ENCODE data around the gene MPV17L. TPM values are rescaled to one million over a fixed set of nuclear protein-coding genes. Genes with fewer than 3 reads are reported as not detected.
"Not testable (repeated sequence)": the region's sequence is repeated elsewhere in the genome, so short reads cannot be mapped to it uniquely, and the experiment has no call there.

MPV17L gene
- total RNA-seq, 1 experiment from 2014 or later = 11.5 TPM

DNA sequence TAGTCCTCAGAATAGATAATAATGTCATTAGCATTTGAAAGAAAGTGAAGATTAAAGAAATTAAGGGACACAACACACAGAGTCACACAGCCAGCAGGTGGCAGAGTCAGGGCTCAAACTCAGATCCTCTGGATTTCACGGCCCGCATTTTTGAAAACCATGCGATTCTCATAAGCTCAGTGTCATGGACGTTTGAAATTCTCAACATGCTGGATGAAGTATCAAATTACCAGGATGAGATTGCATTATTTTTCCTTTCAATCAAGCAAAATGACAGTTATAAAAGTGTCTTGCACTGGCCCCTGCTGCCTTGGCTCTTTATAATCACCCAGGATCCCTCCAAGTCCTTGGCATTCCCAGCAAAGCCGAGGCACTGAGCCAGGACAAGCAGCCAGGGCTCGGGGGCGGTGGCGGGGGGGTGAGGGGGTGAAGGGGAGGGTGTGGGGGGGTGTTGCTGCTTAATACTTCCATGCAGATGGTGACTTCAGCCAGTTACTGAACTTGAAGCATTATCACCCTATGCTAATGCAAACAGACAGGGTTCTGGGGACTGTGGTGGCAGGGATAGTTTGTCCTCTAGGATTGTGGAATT, 32.2 kb downstream of the MPV17L start:
- H3K36me3 Mint-ChIP-seq (ENCODE audit: insufficient read depth, unreplicated experiment) = no peaks in the 10 kb centered on the region
- no peak overlapping the region for H3K27ac Mint-ChIP-seq (ENCODE audit: unreplicated experiment)
- no peak overlapping the region for H3K4me3 Mint-ChIP-seq (ENCODE audit: low read depth, unreplicated experiment)
- BruUV-seq (replicated peaks) = no TSS peak
- H3K4me1 Mint-ChIP-seq (ENCODE audit: low read depth, unreplicated experiment) = no peaks in the 10 kb centered on the region
- H3K9me3 Mint-ChIP-seq (ENCODE audit: low read depth, unreplicated experiment) = no peaks in the 10 kb centered on the region
- TF ChIP-seq CTCF (IDR thresholded peaks at IDR 0.05; ENCODE audit: unreplicated experiment) = peak; percentile 53
- peak; percentile 60 for DNase-seq
- CTCF ChIA-PET = interaction anchor here (0.6 to 1.9 kb wide), 15 partner anchors 9 to 743 kb away, joined by 3 to 14 read pairs (median 4); partner anchors contain the start of gene MARF1
- intact Hi-C loops (cut with micrococcal nuclease; ENCODE audit: unreplicated experiment) = loop anchor here (2.0 to 10.0 kb wide), 2 partner anchors 39 to 277 kb away; no protein-coding TSS in a partner anchor
- H3K27me3 Mint-ChIP-seq (ENCODE audit: unreplicated experiment) = peaks cover under 1% of the 10 kb centered on the region

GRCh38 chr16:15430884-15431283, 35.3 kb downstream of the MPV17L start:
- H3K9me3 Mint-ChIP-seq (ENCODE audit: low read depth, unreplicated experiment); DNase-seq; H3K4me3 Mint-ChIP-seq (ENCODE audit: low read depth, unreplicated experiment); H3K4me1 Mint-ChIP-seq (ENCODE audit: low read depth, unreplicated experiment); BruUV-seq (replicated peaks); CTCF ChIA-PET; intact Hi-C loops (cut with micrococcal nuclease; ENCODE audit: unreplicated experiment); H3K27ac Mint-ChIP-seq (ENCODE audit: unreplicated experiment): not testable (repeated sequence)
- Mint-ChIP-seq H3K36me3 (ENCODE audit: insufficient read depth, unreplicated experiment) (peaks cover 12% of the 10 kb centered on the region), H3K27me3 (ENCODE audit: unreplicated experiment) (peaks cover 32% of the 10 kb centered on the region)

DNA sequence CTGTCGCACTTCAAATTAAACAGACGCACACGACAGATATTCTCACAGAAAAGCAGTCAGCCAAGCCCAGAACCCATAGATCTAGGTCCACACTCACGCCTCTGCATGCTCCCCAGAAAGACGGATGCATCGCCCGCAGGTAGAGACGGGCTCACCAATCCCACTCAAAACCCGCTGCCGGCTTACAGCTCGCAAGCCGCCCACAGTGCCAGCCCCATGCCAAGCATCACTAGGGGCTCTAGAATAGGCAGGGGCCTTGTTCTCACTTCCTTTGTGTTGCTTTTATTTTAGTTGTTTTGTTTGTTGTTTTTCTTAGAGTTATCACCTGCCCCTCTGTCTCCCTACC, 38.5 kb downstream of the MPV17L start:
- no peaks in the 10 kb centered on the region for H3K9me3 Mint-ChIP-seq (ENCODE audit: low read depth, unreplicated experiment)
- TF ChIP-seq CTCF (IDR thresholded peaks at IDR 0.05; ENCODE audit: unreplicated experiment) = no peak
- no peaks in the 10 kb centered on the region for H3K4me1 Mint-ChIP-seq (ENCODE audit: low read depth, unreplicated experiment)
- BruUV-seq (replicated peaks) = no TSS peak
- peak overlapping the region; percentile 78 for H3K4me3 Mint-ChIP-seq (ENCODE audit: low read depth, unreplicated experiment)
- H3K36me3 Mint-ChIP-seq (ENCODE audit: insufficient read depth, unreplicated experiment) = peaks cover 12% of the 10 kb centered on the region
- peaks cover 38% of the 10 kb centered on the region for H3K27me3 Mint-ChIP-seq (ENCODE audit: unreplicated experiment)
- H3K27ac Mint-ChIP-seq (ENCODE audit: unreplicated experiment) = no peak overlapping the region
- CTCF ChIA-PET = interaction anchor here (0.8 kb wide), 1 partner anchor 9 kb away, joined by 4 read pairs; no protein-coding TSS in a partner anchor
- intact Hi-C loops (cut with micrococcal nuclease; ENCODE audit: unreplicated experiment) = no loop called here
- no peak for DNase-seq

GRCh38 chr16:15434425-15435215, 39.1 kb downstream of the MPV17L start, which contains the start of gene BMERB1:
BMERB1 (plus strand) TSS chr16:15434588; CDS start chr16:15434654, 66 bp downstream.
- Mint-ChIP-seq H3K4me1 (ENCODE audit: low read depth, unreplicated experiment) (no peaks in the 10 kb centered on the region), H3K9me3 (ENCODE audit: low read depth, unreplicated experiment) (no peaks in the 10 kb centered on the region), H3K27ac (ENCODE audit: unreplicated experiment) (no peak within 1 kb of the TSS), H3K4me3 (ENCODE audit: low read depth, unreplicated experiment) (peak within 1 kb of the TSS; percentile 78), H3K27me3 (ENCODE audit: unreplicated experiment) (peaks cover 38% of the 10 kb centered on the region), H3K36me3 (ENCODE audit: insufficient read depth, unreplicated experiment) (peaks cover 12% of the 10 kb centered on the region)
- DNase-seq = peak; percentile 61
- intact Hi-C loops (cut with micrococcal nuclease; ENCODE audit: unreplicated experiment) = no loop called here
- CTCF ChIA-PET = interaction anchor here (0.8 kb wide), 1 partner anchor 9 kb away, joined by 4 read pairs; no protein-coding TSS in a partner anchor
- TF ChIP-seq CTCF (IDR thresholded peaks at IDR 0.05; ENCODE audit: unreplicated experiment) = no peak
- BruUV-seq (replicated peaks) = no TSS peak

Data from Calu3 (cell line).